Measurements from ENCODE around the gene CDHR1. TPM values are rescaled to one million over a fixed set of nuclear protein-coding genes. Genes with fewer than 3 reads are reported as not detected.
A peak's percentile ranks its signal among the peaks of the same experiment; 100 is the strongest.

CDHR1 gene
- total and polyA plus RNA-seq, 10 donors: 0.53 to 10.6 (median 4.4) TPM

GRCh38 chr10:84202349-84202748, 8.0 kb downstream of the CDHR1 start:
- TF ChIP-seq CTCF (IDR thresholded peaks at IDR 0.05 in 8 of 11, conservative IDR thresholded peaks at IDR 0.05 in 3 of 11) (no peak), POLR2AphosphoS5 (IDR thresholded peaks at IDR 0.05) (no peak), POLR2A (IDR thresholded peaks at IDR 0.05) (no peak)
- DNase-seq: peak; percentile 60
- H3K36me3 ChIP-seq: no peaks in the 10 kb centered on the region
- intact Hi-C loops (cut with DNase I; ENCODE audit: low total_unique reads): no loop called here
- H3K9me3 ChIP-seq: no peaks in the 10 kb centered on the region
- WGBS, 5 donors: 86 to 96% (median 90%) methylated on average over 4 to 5 of the region's 5 CpGs
- H3K27ac ChIP-seq: no peak overlapping the region
- H3K27me3 ChIP-seq (replicated peaks in 1 of 7): peaks cover 0 to 5% (median 0%) of the 10 kb centered on the region in 7 donors
- H3K4me1 ChIP-seq: peaks cover 0 to 9% (median 0%) of the 10 kb centered on the region in 6 donors
- no peak overlapping the region for H3K4me3 ChIP-seq

DNA sequence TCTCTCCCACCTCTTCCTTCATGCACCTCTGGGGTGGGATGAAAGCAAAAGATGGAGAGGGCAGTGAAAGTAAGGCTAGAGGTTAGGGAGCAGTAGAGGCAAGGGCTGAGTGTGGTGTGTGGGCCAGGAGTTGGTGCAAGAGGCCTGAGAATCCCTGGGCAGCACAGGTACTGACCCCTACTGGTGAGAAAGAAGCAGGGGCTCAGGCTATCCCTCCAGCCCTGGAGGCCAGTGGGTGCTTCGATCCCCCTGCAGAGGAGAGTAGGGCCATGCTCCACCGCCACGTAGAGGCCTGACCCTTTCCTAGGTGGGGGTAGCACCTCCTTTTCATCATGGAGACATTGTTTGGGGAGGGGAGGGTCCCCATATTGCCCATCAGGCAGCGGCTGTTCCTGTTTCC, 9.8 kb downstream of the CDHR1 start:
- DNase-seq: peak; percentile 61
- peaks cover 0 to 7% (median 0%) of the 10 kb centered on the region in 6 donors for H3K4me1 ChIP-seq
- WGBS, 5 donors: 76 to 94% (median 83%) methylated on average over 1 to 4 of the region's 4 CpGs
- no peak overlapping the region for H3K4me3 ChIP-seq
- intact Hi-C loops (cut with DNase I; ENCODE audit: low total_unique reads): no loop called here
- H3K27me3 ChIP-seq (replicated peaks in 1 of 7): peaks cover 0 to 5% (median 0%) of the 10 kb centered on the region in 7 donors
- no peak overlapping the region for H3K27ac ChIP-seq
- H3K9me3 ChIP-seq: no peaks in the 10 kb centered on the region
- no peaks in the 10 kb centered on the region for H3K36me3 ChIP-seq
- TF ChIP-seq POLR2AphosphoS5 (IDR thresholded peaks at IDR 0.05) (no peak), POLR2A (IDR thresholded peaks at IDR 0.05) (no peak), CTCF (IDR thresholded peaks at IDR 0.05 in 8 of 11, conservative IDR thresholded peaks at IDR 0.05 in 3 of 11) (peak in 6 of 11 experiments; percentile 8 to 37 (median 22))

DNA sequence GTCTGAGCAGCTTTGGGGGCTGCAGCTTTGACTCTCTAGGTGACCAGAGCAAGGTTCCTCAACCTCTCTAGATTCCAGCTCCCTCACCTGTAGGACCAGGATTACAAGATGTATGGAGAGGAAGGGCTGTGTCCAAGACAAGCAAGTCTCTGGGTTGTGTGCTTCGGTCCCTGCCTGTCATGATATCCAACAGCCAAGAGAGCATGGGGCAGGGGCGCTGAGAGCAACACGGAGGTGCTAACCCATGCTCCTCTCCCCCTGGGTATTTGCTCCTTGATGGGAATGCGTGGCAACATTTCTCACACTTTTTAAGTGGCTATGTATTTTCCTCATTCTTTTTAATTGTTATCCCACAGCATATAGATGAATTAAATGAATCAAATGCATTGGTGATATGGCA, 10.3 kb downstream of the CDHR1 start:
- intact Hi-C loops (cut with DNase I; ENCODE audit: low total_unique reads): no loop called here
- TF ChIP-seq CTCF (IDR thresholded peaks at IDR 0.05 in 8 of 11, conservative IDR thresholded peaks at IDR 0.05 in 3 of 11) (no peak), POLR2A (IDR thresholded peaks at IDR 0.05) (no peak), POLR2AphosphoS5 (IDR thresholded peaks at IDR 0.05) (no peak)
- Histone ChIP-seq H3K27me3 (replicated peaks in 1 of 7) (peaks cover 0 to 5% (median 0%) of the 10 kb centered on the region in 7 donors), H3K36me3 (no peaks in the 10 kb centered on the region), H3K9me3 (no peaks in the 10 kb centered on the region), H3K4me1 (peaks cover 0 to 7% (median 0%) of the 10 kb centered on the region in 6 donors), H3K27ac (no peak overlapping the region), H3K4me3 (no peak overlapping the region)
- 89 to 95% (median 91%) methylated on average over 4 of the region's 4 CpGs for WGBS, 5 donors
- peak; percentile 53 for DNase-seq

DNA sequence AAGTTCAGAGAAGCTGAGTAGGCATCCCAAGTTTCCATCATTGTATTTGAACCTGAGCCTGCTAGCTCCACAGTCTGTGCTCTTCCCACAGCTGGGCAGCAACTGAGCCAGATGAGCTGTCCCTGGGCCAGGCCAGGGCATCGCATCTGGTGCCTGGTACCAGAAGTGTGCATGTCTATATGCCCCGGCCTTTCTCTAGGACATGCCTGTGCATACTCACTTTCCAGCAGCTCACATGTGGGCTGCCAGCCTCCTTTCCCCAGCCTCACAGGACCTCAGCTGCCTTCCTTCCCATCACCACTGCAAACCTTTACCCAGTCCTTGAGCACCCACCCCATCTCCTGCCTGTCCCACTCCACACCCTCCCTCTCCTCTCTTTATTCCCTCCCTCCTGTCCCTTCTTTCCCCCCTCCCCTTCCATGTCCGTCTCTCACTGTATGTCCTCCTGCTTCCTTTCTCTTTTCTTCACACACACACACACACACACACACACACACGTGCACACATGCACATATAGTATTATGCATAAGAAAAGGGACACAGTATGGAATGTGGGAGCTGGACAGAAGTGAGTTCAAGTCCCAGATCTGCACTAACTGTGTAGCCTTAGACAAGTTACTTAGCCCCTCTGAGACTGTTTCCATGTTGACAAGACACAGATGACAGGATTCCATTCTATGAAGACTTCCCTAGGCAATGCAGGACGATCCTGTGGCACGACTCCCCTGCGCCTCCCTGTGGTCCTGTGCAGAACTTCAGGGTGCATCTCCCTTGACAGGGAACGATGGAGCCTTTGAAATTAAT, 10.9 kb downstream of the CDHR1 start:
- Histone ChIP-seq H3K27me3 (replicated peaks in 1 of 7) (peaks cover 0 to 5% (median 0%) of the 10 kb centered on the region in 7 donors), H3K27ac (no peak overlapping the region), H3K4me1 (peaks cover 0 to 7% (median 0%) of the 10 kb centered on the region in 6 donors), H3K36me3 (no peaks in the 10 kb centered on the region), H3K4me3 (no peak overlapping the region), H3K9me3 (no peaks in the 10 kb centered on the region)
- TF ChIP-seq POLR2A (IDR thresholded peaks at IDR 0.05) (no peak), CTCF (IDR thresholded peaks at IDR 0.05 in 8 of 11, conservative IDR thresholded peaks at IDR 0.05 in 3 of 11) (peak; percentile 46 to 84 (median 73))
- 33 to 38% (median 37%) methylated on average over 8 of the region's 8 CpGs for WGBS, 5 donors
- peak; percentile 88 for DNase-seq
- intact Hi-C loops (cut with DNase I; ENCODE audit: low total_unique reads): no loop called here

Measured in spleen (tissue), 11 donors.